GM19463 (cell line): ENCODE data around the gene ANTXR2.
"Not testable (repeated sequence)": the region's sequence is repeated elsewhere in the genome, so short reads cannot be mapped to it uniquely, and the experiment has no call there.

Source experiments
- ATAC-seq: cut with Tn5 transposase; IDR thresholded peaks from one replicate; pipeline ENCODE4 v1.9.1; 2021; ENCODE audit warnings: mild to moderate bottlenecking, moderate library complexity; ENCODE audit not compliant: unreplicated experiment

Gene ANTXR2

GRCh38 chr4:79998201-79998600, 74.8 kb downstream of the ANTXR2 start:
- ATAC-seq = no peak

- no peak for ATAC-seq
These were observed 76.2 kb downstream of the ANTXR2 start for GRCh38 chr4:79996851-79997250.

GRCh38 chr4:79993476-79993875, 79.6 kb downstream of the ANTXR2 start:
- ATAC-seq = no peak

GRCh38 chr4:79991601-79992000, 81.4 kb downstream of the ANTXR2 start:
- no peak for ATAC-seq

- not testable (repeated sequence) for ATAC-seq
These were observed 81.9 kb downstream of the ANTXR2 start for GRCh38 chr4:79991100-79991499.

- ATAC-seq = no peak
These were observed 85.6 kb downstream of the ANTXR2 start for GRCh38 chr4:79987401-79987800.

GRCh38 chr4:79983431-79983830, 89.6 kb downstream of the ANTXR2 start:
- no peak for ATAC-seq

GRCh38 chr4:79982601-79983322, 90.3 kb downstream of the ANTXR2 start:
- no peak for ATAC-seq

GRCh38 chr4:79980448-79980847, 92.6 kb downstream of the ANTXR2 start:
- ATAC-seq = no peak

GRCh38 chr4:79979785-79980437, 93.1 kb downstream of the ANTXR2 start:
- ATAC-seq = no peak

- no peak for ATAC-seq
These were observed 95.7 kb downstream of the ANTXR2 start for GRCh38 chr4:79977131-79977840.

GRCh38 chr4:79964400-79965211, 108.4 kb downstream of the ANTXR2 start:
- no peak for ATAC-seq

- ATAC-seq = no peak
These were observed 109.0 kb downstream of the ANTXR2 start for GRCh38 chr4:79964020-79964399.

- ATAC-seq = no peak
These were observed 113.4 kb downstream of the ANTXR2 start for GRCh38 chr4:79959652-79960051.

GRCh38 chr4:79958466-79959264, 114.4 kb downstream of the ANTXR2 start:
- no peak for ATAC-seq

GRCh38 chr4:79949178-79949577, 123.9 kb downstream of the ANTXR2 start:
- no peak for ATAC-seq

- ATAC-seq = no peak
These were observed 124.3 kb downstream of the ANTXR2 start for GRCh38 chr4:79948739-79949138.

GRCh38 chr4:79948261-79948660, 124.8 kb downstream of the ANTXR2 start:
- ATAC-seq = no peak

GRCh38 chr4:79947386-79947785, 125.6 kb downstream of the ANTXR2 start:
- no peak for ATAC-seq

- ATAC-seq = no peak
These were observed 137.8 kb downstream of the ANTXR2 start for GRCh38 chr4:79935274-79935673.
